B cell (primary cell): ENCODE results near the gene EHMT2. TPM values are rescaled to one million over a fixed set of nuclear protein-coding genes. Genes with fewer than 3 reads are reported as not detected.
"Not testable (repeated sequence)": the region's sequence is repeated elsewhere in the genome, so short reads cannot be mapped to it uniquely, and the experiment has no call there.

Source experiments
- ATAC-seq: fragments of 200-7000 bp; cut with Tn5 transposase; one replicate; pipeline ENCODE4 v1.10.0; 2021; ENCODE audit warnings: low read depth, mild to moderate bottlenecking, moderate number of reproducible peaks, moderate library complexity
- CTCF ChIA-PET: fragments of 350-600 bp; sonication (Branson Sonifier 250); formaldehyde crosslinking; loops from one replicate; lab custom pipeline; 2021; ENCODE audit warnings: antibody characterized with exemption, inconsistent platforms; lab: Charles Lee
- POLR2A ChIA-PET: fragments of 350-600 bp; sonication (Branson Sonifier 250); formaldehyde crosslinking; loops from one replicate; lab custom pipeline; 2021; ENCODE audit warnings: antibody characterized with exemption; lab: Charles Lee
- DNase-seq: peaks from one replicate; pipeline ENCODE4 v3.0.0; 2013
- H2AFZ ChIP-seq: 2 replicates; pipeline ENCODE4 v1.6.1; 2012; ENCODE audit warnings: mild to moderate bottlenecking, low read depth, low read length; ENCODE audit not compliant: insufficient read depth, poor library complexity, severe bottlenecking
- H3K27ac ChIP-seq, 2 donors: 1 replicate in 1 of 2; 2 replicates in 1 of 2; pipeline ENCODE4 v1.5.1; 2012 to 2013; ENCODE audit warnings: low read length in 2 of 2, mild to moderate bottlenecking in 2 of 2, moderate library complexity in 1 of 2
- H3K27me3 ChIP-seq, 4 experiments: fragments of 200-600 bp in 1 of 4; sonication (generic) in 1 of 4; replicated peaks in 1 of 4; 1 replicate in 2 of 4; 2 replicates in 2 of 4; pipeline versions ENCODE4 v1.6.1 to v1.7.0; 2013 to 2016; ENCODE audit warnings: low read length in 3 of 4, mild to moderate bottlenecking in 2 of 4, mixed read lengths in 1 of 4, moderate library complexity in 1 of 4; ENCODE audit not compliant: insufficient read depth in 4 of 4, control insufficient read depth in 3 of 4; ENCODE audit errors: control extremely low read depth in 1 of 4
- H3K36me3 ChIP-seq, 2 experiments: replicated peaks in 1 of 2; 1 replicate in 1 of 2; 2 replicates in 1 of 2; pipeline versions ENCODE4 v1.6.1 to v1.7.1; 2013; ENCODE audit warnings: low read length in 1 of 2; ENCODE audit not compliant: insufficient read depth in 2 of 2, control insufficient read depth in 1 of 2; ENCODE audit errors: control extremely low read depth in 1 of 2, extremely low read depth in 1 of 2
- H3K4me1 ChIP-seq, 2 donors: fragments of 200-600 bp in 1 of 2; sonication (generic) in 1 of 2; 1 replicate in 1 of 2; 2 replicates in 1 of 2; pipeline versions ENCODE4 v1.5.1 to v1.6.1; 2013 to 2017; ENCODE audit warnings: low read length in 2 of 2; ENCODE audit not compliant: control insufficient read depth in 2 of 2, insufficient read depth in 2 of 2
- H3K4me2 ChIP-seq: replicated peaks from 2 replicates; pipeline ENCODE3; 2012; ENCODE audit warnings: mild to moderate bottlenecking, low read depth, low read length; ENCODE audit not compliant: poor library complexity, severe bottlenecking
- H3K4me3 ChIP-seq, 5 experiments: fragments of 200-600 bp in 1 of 5; sonication (generic) in 1 of 5; 1 replicate in 3 of 5; 2 replicates in 2 of 5; pipeline versions ENCODE4 v1.5.1 to v1.7.0; 2011 to 2016; ENCODE audit warnings: low read length in 4 of 5, mild to moderate bottlenecking in 4 of 5, low read depth in 2 of 5, control low read depth in 1 of 5, moderate library complexity in 1 of 5; ENCODE audit not compliant: insufficient read depth in 1 of 5; ENCODE audit errors: control extremely low read depth in 1 of 5, extremely low read depth in 1 of 5
- H3K79me2 ChIP-seq: fragments of 200-600 bp; sonication (generic); one replicate; pipeline ENCODE4 v1.6.0; 2016; ENCODE audit warnings: low read length; ENCODE audit not compliant: control insufficient read depth, insufficient read depth
- H3K9ac ChIP-seq: fragments of 200-600 bp; sonication (generic); 2 replicates; pipeline ENCODE4 v1.6.1; 2017; ENCODE audit warnings: mild to moderate bottlenecking, low read length, moderate library complexity
- H3K9me3 ChIP-seq, 3 donors: one replicate each; pipeline versions ENCODE4 v1.6.1 to v1.7.1; 2013; ENCODE audit warnings: low read length in 2 of 3; ENCODE audit not compliant: control insufficient read depth in 2 of 3, insufficient read depth in 1 of 3; ENCODE audit errors: control extremely low read depth in 1 of 3
- H4K20me1 ChIP-seq: 2 replicates; pipeline ENCODE4 v1.6.0; 2012; ENCODE audit warnings: mild to moderate bottlenecking, low read length; ENCODE audit not compliant: insufficient read depth, control insufficient read depth, poor library complexity, severe bottlenecking
- H3K27ac Mint-ChIP-seq: one replicate; pipeline ENCODE4 v1.8.0; 2021; ENCODE audit warnings: mixed read lengths
- H3K27me3 Mint-ChIP-seq: one replicate; pipeline ENCODE4 v1.8.0; 2021; ENCODE audit warnings: mixed read lengths
- H3K4me1 Mint-ChIP-seq: one replicate; pipeline ENCODE4 v1.8.0; 2021; ENCODE audit warnings: mixed read lengths
- H3K4me3 Mint-ChIP-seq: one replicate; pipeline ENCODE4 v1.8.0; 2021; ENCODE audit warnings: mixed read lengths
- H3K9me3 Mint-ChIP-seq: one replicate; pipeline ENCODE4 v1.8.0; 2022; ENCODE audit warnings: mixed read lengths; ENCODE audit not compliant: insufficient read depth
- EZH2 ChIP-seq: IDR thresholded peaks from 2 replicates; pipeline ENCODE4 v1.6.1; 2012; ENCODE audit warnings: borderline replicate concordance, low read depth, mild to moderate bottlenecking, moderate library complexity, low read length; ENCODE audit not compliant: insufficient read depth, poor library complexity, severe bottlenecking
- WGBS: methylation state at CpG from one replicate; pipeline ENCODE4 v1.1.5; 2013; ENCODE audit warnings: missing lambda C conversion rate; ENCODE audit not compliant: insufficient coverage; 5-methylcytosine and 5-hydroxymethylcytosine counted together
- intact Hi-C: fragments of 100-400 bp; cut with micrococcal nuclease; formaldehyde crosslinking; loops from one replicate; pipeline ENCODE4 v1.10.0; 2022
- polyA plus RNA-seq: library from polyadenylated mRNA; depleted of rRNA; stranded (reverse); fragments of >200 nt; gene quantifications from 2 replicates; pipeline ENCODE4 v1.2.3, GENCODE V29; 2012
- total RNA-seq, 2 donors: library from RNA; stranded (reverse); fragments of 120-200 nt in 1 of 2; gene quantifications; 1 replicate in 1 of 2; 2 replicates in 1 of 2; pipeline versions ENCODE4 v1.2.3 to v1.2.4, GENCODE V29; 2013 to 2022
- TF ChIP-seq, protein P1 (sequence below): fragments of 200-600 bp; IDR thresholded peaks from one replicate; pipeline ENCODE4 v1.8.0; 2022; ENCODE audit warnings: antibody characterized with exemption, mild to moderate bottlenecking

Gene EHMT2
- total and polyA plus RNA-seq, 2 donors (not counting 1 experiment from before 2014, with no cell fraction given) = 86.1 to 108 TPM

DNA sequence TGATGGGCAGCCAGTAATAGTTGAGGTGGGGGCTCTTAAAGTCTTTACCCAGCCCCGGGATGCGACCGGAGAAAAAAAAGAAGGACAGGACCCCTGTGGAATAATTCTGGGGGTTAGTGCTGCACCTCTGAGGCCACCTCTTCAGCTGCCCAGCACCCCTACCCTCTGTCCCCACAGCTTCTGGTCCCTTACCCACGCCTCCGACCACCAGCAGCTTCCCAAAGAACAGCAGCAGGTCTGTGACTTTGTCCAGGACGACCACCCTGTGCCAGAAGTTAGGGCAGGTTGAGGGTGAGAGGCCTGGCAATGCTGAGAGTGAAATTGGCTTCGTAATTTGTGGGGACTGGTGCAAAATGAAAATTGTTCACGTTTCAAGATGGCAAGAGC lies 32.7 kb downstream of the EHMT2 start:
- Histone ChIP-seq H3K4me1 (peaks cover 18 to 23% of the 10 kb centered on the region in 2 donors), H3K27me3 (no peaks in the 10 kb centered on the region), H3K79me2 (peaks cover 17% of the 10 kb centered on the region), H2AFZ (no peak overlapping the region), H3K4me3 (no peak overlapping the region), H4K20me1 (no peaks in the 10 kb centered on the region), H3K4me2 (no peak overlapping the region), H3K9ac (no peak overlapping the region), H3K27ac (no peak overlapping the region), H3K36me3 (peaks cover 0 to 4% of the 10 kb centered on the region in 2 experiments), H3K9me3 (no peaks in the 10 kb centered on the region)
- POLR2A ChIA-PET = interaction anchor here (0.5 to 0.6 kb wide), 3 partner anchors 9 to 201 kb away, joined by 3 read pairs; no protein-coding TSS in a partner anchor
- no peak for DNase-seq
- intact Hi-C loops = loop anchor here (1.0 to 10.0 kb wide), 4 partner anchors 48 to 370 kb away; partner anchors contain the start of genes HSPA1A, HSPA1L, MICB and VARS1
- H3K27me3 Mint-ChIP-seq = no peaks in the 10 kb centered on the region
- CTCF ChIA-PET = interaction anchor here (0.8 to 3.0 kb wide), 5 partner anchors 24 to 319 kb away, joined by 3 to 11 read pairs (median 8); partner anchors contain the start of genes ATP6V1G2 and MSH5
- WGBS = 96% methylated on average over 4 of the region's 8 CpGs
- peak overlapping the region; percentile 30 for H3K4me3 Mint-ChIP-seq
- no peak for ATAC-seq
- no peak overlapping the region for H3K27ac Mint-ChIP-seq
- peaks cover 24% of the 10 kb centered on the region for H3K4me1 Mint-ChIP-seq
- H3K9me3 Mint-ChIP-seq = no peaks in the 10 kb centered on the region
- no peak for TF ChIP-seq EZH2
- TF ChIP-seq, protein P1, sequence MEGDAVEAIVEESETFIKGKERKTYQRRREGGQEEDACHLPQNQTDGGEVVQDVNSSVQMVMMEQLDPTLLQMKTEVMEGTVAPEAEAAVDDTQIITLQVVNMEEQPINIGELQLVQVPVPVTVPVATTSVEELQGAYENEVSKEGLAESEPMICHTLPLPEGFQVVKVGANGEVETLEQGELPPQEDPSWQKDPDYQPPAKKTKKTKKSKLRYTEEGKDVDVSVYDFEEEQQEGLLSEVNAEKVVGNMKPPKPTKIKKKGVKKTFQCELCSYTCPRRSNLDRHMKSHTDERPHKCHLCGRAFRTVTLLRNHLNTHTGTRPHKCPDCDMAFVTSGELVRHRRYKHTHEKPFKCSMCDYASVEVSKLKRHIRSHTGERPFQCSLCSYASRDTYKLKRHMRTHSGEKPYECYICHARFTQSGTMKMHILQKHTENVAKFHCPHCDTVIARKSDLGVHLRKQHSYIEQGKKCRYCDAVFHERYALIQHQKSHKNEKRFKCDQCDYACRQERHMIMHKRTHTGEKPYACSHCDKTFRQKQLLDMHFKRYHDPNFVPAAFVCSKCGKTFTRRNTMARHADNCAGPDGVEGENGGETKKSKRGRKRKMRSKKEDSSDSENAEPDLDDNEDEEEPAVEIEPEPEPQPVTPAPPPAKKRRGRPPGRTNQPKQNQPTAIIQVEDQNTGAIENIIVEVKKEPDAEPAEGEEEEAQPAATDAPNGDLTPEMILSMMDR = no peak

DNA sequence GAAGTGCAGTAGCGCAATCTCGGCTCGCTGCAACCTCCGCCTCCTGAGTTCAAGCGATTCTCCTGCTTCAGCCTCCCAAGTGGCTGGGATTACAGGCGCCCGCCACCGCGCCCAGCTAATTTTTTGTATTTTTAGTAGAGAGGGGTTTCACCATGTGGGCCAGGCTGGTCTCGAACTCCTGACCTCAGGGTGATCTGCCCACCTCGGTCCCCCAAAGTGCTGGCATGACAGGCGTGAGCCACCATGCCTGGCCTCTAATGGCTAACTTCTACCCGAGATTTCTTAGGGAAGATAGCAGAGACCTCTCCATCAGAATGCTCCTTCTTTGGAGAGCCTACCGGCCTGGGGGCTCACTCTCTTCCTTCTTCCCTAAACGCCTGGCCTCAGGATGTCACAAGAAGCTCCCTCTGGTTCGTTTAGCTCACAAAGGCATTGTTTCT lies 33.4 kb downstream of the EHMT2 start:
- ATAC-seq, H3K27ac ChIP-seq, H3K27me3 ChIP-seq, H3K27me3 Mint-ChIP-seq, H3K9me3 Mint-ChIP-seq, H3K9me3 ChIP-seq, DNase-seq, H4K20me1 ChIP-seq: not testable (repeated sequence)
- H3K9ac ChIP-seq = peak overlapping the region; percentile 71
- H3K36me3 ChIP-seq = peaks cover 2 to 11% of the 10 kb centered on the region in 2 experiments
- H3K4me3 ChIP-seq = peak overlapping the region in 4 of 5 experiments; percentile 43 to 68 (median 62)
- POLR2A ChIA-PET = interaction anchor here (0.6 to 2.5 kb wide), 3 partner anchors 26 to 47 kb away, joined by 3 to 15 read pairs (median 3); no protein-coding TSS in a partner anchor
- H3K79me2 ChIP-seq = peaks cover 17% of the 10 kb centered on the region
- intact Hi-C loops = loop anchor here (1.0 to 10.0 kb wide), 4 partner anchors 47 to 369 kb away; partner anchors contain the start of genes HSPA1A, HSPA1L, MICB and VARS1
- Mint-ChIP-seq H3K27ac (peak overlapping the region; percentile 92), H3K4me1 (peaks cover 24% of the 10 kb centered on the region), H3K4me3 (peak overlapping the region; percentile 94)
- peaks cover 18 to 23% of the 10 kb centered on the region in 2 donors for H3K4me1 ChIP-seq
- H2AFZ ChIP-seq = peak overlapping the region; percentile 71
- 13% methylated on average over 10 of the region's 16 CpGs for WGBS
- peak overlapping the region; percentile 95 for H3K4me2 ChIP-seq
- CTCF ChIA-PET = interaction anchor here (0.8 to 3.0 kb wide), 14 partner anchors 13 to 318 kb away, joined by 3 to 29 read pairs (median 6); partner anchors contain the start of genes ATP6V1G2, LY6G5C and MSH5
